HT1080 (cell line): ENCODE data around the gene POLR2J2. TPM values are rescaled to one million over a fixed set of nuclear protein-coding genes. Genes with fewer than 3 reads are reported as not detected.
"Not testable (repeated sequence)": the region's sequence is repeated elsewhere in the genome, so short reads cannot be mapped to it uniquely, and the experiment has no call there.

Experiments
- DNase-seq: peaks from one replicate; pipeline ENCODE4 v3.0.0-alpha.2; 2015; ENCODE audit warnings: low read depth
- small RNA-seq: library from RNA; depleted of rRNA; stranded (forward); fragments of <200 nt; gene quantifications from one replicate; pipeline ENCODE3, GENCODE V24; 2014
- total RNA-seq: library from RNA; depleted of rRNA; stranded (reverse); fragments of >200 nt; shearing (Covaris generic); gene quantifications from 2 replicates; pipeline ENCODE4 v1.2.3, GENCODE V29; 2014; rRNA removed

POLR2J2 gene
- total RNA-seq, 1 experiment from 2014 or later = 1.5 TPM

DNA sequence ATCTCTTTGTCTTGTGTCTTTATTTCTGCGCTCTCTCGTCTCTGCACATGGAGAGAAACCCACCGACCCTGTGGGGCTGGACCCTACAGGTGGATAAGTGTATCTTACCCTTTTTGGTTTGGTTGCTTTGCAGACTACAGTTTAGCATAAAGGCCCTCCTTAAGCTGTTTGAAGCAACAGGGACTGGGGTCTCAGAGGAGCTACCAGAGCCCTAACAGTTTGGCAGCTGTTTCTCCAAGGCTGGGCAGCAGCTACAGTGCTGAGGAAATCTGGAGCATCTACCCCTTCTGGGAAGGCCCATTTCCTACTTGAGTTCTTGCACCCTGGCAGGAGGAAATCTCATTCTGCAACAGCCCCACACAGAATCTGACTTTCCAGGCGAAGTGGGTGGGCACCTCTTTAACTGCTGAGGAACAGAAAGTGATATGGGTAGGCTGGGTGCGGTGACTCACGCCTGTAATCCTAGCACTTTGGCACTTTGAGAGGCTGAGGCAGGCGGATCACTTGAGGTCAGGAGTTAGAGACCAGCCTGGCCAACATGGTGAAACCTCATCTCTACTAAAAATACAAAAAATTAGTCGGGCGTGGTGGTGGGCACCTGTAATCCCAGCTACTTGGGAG, 2.1 kb upstream of the POLR2J2 start:
- not testable (repeated sequence) for DNase-seq

DNA sequence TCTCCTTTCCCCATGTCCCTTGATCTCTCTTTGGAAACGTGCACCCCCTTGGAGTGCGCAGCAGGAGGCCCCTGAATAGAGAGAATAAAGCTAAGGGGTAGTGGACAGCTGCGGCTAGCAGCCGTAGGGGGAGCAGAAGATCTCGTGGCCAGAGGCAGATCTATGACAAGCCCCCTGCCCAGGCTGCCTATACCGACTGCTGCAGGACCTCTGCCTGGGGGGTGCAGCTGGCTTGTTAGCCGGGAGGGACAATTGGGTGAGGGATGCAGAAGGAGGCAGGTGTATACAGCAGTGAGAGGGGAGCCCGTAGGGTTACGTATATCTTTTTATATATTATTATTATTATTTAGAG, 469 bp upstream of the POLR2J2 start:
- DNase-seq = not testable (repeated sequence)

DNA sequence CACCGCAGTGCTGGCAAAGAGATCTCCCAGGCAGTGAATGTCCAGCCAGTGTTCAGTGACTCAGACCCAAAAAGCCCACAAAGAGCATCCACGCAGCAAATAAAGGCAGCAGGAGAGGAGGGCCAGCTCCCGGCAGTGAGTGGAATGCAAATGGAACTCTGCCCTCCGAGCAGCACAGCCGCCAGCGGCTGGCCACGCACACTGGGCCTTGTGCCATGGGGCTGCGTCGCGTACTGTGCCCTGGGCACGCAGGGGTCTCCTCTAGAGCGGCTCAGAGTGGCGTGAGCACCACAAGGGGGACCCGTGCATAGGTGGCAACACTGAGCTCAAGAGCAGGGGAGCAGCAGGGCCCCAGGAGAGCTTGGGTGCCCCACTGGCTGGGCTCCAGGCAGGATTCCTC, 3.9 kb downstream of the POLR2J2 start:
- DNase-seq = not testable (repeated sequence)

DNA sequence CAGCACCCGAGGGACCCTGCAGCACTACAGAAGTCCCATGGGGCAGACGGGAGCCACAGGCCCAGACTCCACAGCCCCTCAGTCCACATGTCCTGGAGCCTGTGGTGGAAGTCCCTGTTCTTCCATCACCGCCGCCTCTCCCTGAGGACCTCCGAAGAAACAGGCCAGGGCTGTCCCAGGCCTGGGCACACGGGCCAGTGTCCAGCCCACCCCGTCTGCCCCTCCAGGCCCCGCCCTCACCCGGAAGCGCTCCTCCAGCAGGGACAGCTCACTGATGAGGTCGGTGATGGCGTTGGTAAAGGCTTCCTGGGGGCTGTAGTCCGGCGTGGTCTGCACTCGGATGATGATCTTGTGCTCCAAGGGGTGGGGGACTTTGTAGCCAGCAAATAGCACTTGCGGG, 4.6 kb downstream of the POLR2J2 start:
- DNase-seq = not testable (repeated sequence)

DNA sequence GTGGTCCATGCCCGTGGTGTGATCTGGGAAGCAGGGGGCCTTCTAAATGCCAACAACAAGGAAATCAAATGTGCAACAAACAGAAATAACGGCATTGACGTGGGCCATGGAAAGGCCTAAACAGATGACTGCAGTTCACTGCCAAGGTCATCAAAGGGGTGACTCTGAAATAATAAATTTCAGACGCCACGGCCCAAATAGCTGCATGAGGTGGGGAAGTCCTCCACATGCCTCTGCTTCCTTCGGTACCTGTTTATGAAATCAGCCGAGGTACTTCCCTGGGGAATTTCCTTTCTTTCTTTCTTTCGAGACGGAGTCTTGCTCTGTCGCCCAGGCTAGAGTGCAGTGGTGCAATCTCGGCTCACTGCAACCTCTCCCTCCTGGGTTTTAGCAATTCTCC, 6.7 kb downstream of the POLR2J2 start:
- not testable (repeated sequence) for DNase-seq

DNA sequence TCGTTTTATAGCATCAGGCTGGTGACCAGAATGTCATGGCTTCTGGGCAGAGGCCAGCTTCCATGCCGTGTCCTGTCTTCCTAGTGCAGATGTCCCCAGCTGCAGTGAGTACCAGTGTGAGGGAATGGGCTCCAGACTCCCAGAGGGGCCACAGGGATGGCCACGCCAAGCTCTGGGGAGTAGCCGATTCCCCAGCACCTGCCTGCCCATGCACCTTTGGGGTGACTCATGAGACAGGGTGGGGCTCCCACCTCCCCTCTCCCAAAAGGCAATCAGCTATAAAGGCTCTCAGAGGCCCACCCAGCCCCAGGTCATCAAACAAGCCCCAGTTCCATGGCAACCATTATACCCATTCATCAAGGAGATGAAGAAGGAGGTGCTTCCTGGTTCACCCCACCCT, 21.5 kb downstream of the POLR2J2 start, which contains the start of gene SPDYE2B:
Gene SPDYE2B, plus strand, starts transcription at position 396 of the 400 bp plus-strand sequence. CDS start 2,030 bp downstream, outside the sequence.
- DNase-seq = not testable (repeated sequence)

DNA sequence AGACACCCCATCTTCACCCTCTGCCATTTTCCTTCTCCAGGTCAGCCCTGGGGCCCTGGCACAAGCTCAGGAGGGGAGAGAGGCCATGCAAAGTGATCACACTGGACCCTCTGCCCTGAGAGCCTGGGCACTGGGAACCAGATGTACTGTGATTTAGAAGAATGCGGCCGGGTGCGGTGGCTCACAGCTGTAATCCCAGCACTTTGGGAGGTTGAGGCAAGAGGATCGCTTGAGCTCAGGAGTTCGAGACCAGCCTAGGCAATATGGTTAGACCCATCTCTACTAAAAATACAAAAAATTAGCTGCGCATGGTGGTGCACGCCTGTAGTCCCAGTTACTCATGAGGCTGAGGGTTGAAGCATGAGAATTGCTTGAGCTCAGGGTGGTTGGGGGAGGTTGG, 23.6 kb downstream of the POLR2J2 start:
- DNase-seq = not testable (repeated sequence)

DNA sequence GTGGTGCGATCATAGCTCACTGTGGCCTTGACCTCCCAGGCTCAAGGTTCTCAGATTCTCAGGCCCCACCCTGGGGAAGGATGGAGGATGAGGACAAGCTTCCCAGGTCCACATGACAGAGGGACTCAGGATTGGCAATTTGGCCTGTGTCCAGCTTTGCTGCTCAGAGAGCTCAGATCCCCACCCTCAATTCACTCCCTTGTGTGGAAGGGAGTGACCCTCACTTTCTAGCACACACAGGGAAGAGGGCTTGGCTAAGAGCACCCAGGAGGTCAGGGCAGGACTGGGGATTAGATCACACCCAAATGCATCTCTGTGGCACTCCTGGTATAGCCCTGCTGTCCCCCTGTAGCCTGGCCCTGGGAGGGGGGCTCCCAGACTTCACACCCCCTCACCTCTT, 28.1 kb downstream of the POLR2J2 start:
- not testable (repeated sequence) for DNase-seq

DNA sequence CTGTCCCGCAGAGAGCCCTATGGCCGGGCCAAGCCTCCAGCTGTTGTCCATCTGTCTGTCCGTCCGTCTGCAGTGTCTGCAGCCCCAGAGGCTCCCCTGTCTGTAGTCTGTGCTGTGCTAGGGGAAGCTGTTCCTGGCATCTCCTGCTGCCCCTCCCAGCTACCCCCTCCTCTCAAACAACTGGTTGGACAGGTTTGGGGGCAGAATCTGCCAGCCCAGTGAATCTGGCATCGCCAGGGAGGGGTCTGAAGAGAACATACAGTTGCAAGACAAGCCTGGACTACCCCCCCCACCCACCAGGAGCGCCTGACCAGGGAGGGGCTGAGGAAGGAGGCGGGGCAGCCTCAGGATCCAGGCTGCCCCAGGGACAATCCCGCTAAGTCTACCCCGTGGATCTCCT, 28.8 kb downstream of the POLR2J2 start, which contains the start of gene UPK3BL1:
Gene UPK3BL1, minus strand, starts transcription at position 101 of the 400 bp plus-strand sequence. Its CDS starts 50 bp downstream, at position 51.
- not testable (repeated sequence) for DNase-seq

DNA sequence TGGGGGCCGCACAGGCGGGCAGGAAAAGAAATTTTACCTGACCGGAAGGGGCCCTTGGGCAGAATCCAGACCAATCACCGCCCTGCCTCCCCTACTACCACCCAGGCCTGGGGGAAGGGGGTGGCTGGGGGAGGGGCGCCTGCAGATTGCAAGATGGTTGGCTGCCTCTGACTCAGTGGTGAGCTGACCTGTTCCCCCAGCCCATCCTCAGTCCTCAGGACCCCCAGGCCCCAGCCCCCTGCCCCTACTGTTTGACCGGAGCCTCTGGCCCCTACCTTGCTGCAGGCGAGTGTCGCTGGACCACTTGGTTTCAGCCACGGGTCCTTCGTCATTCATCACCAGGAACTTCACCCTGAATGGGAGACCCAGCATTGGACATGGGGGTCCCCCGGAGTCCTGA, 32.6 kb downstream of the POLR2J2 start:
- DNase-seq = not testable (repeated sequence)

DNA sequence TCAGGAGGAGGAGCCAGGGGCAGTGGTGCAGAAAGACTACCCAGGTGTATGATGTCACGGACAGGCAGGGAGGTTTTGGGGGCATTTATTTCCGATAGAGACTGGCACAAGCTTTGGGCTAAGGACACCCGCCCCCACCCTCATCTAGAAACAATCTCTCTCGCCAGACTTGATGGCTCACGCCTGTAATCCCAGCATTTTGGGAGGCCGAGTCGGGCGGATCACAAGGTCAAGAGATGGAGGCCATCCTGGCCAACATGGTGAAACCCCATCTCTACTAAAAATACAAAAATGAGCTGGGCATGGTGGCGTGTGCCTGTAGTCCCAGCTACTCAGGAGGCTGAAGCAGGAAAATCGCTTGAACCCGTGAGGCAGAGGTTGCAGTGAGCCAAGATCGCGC, 34.5 kb downstream of the POLR2J2 start:
- DNase-seq = not testable (repeated sequence)

DNA sequence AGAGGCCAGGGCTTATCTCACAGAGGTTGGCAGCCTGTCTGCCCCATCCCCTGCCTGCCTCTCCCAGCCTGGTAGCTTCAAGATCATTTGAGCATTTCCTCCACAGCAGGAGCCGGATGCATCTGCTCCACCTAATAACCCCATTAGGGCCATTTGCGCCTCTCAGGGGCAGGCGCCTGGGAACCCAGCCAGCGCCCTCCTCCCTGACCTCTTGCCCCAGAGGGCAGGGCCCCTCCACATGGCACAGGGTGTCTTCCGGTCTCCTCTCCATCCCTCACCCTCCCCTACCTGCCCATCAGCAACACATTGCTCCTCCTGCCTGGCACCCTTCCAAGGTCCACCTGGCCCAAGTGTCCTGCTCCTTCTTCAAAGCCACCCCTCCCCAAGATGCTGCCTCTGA, 36.1 kb downstream of the POLR2J2 start:
- not testable (repeated sequence) for DNase-seq

DNA sequence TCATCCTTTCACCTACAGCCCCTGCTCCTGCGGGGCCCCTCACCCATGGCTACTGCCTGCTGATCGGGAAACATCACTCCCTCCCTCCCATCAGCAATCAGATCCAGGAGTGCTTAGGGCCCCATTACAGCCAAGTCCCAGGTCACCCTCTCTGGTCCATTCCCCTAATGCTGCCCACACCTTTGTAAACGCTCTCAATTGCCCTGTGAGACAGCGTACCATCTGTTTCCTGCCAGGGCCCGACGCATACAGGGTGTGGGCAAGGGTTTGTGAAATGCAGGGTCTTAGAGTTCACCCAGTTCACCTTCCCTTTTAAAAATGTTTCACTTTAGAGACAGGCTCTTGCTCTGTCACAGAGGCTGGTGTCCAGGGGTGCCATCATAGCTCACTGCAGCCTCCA, 37.2 kb downstream of the POLR2J2 start:
- DNase-seq = not testable (repeated sequence)

DNA sequence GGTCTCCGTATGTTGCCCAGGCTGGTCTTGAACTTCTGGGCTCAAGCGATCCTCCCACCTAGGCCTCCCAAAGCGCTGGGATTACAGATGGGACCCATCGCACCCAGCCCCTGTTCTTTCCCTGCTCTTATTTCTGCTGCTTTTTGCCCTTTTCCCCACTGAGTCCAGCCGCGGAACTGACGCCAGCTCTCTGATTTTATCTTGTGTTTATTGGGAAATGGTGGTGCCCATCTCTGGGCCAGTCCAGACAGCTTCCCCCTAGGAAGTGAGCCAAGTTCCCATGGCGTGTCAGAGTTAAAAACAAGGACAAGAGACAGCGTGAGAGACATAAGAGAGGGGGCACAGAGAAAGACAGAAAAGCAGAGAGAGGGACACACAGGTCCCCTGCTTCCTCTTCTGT, 40.8 kb downstream of the POLR2J2 start:
- DNase-seq = not testable (repeated sequence)

DNA sequence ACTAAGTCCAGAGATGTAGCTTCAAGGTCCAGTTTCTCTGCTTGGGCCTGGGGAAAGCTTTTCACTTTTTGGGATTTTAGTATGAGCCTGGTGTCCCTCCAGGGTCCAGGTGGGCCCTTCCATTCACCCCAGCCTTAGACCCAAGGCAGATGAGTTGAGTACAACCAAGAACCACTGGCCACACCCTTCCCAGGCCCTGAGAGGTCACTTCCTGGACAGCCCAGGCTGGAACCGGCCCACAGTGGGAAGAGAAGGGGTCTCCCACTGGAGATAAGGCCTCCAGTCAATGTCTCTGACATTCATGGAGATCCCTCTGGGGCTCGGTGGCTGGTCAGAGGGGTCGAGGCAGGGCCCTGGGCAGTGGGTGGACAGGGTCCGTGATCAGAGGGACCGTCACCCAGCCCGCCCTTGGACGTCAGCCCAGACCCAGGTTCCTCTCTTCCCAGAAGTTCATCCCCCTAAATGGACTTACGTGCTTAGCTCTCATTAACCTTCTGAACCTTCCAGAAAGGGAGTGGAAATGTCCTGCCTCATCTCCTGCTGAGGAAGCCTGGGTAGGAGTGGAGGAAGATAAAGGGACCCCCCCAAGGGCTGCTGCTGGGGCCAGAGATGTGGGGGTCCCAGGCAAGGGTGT, 44.1 kb downstream of the POLR2J2 start:
- not testable (repeated sequence) for DNase-seq

DNA sequence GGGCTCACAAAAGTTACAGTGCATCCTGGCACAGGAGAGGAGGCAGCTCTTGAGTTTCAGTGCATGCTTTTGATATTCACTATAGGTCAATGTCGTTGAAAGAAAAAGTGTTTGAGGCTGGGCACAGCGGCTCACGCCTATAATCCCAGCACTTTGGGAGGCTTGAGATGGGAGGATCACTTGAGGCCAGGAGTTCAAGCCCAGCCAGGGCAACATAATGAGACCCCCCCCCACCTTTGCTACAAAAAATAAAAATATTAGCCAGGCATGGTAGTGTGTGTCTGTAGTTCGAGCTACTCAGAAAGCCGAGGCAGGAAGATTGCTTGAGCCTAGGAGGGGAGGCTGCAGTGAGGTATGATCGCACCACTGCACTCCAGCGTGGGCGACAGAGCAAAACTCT, 53.3 kb downstream of the POLR2J2 start:
- not testable (repeated sequence) for DNase-seq

DNA sequence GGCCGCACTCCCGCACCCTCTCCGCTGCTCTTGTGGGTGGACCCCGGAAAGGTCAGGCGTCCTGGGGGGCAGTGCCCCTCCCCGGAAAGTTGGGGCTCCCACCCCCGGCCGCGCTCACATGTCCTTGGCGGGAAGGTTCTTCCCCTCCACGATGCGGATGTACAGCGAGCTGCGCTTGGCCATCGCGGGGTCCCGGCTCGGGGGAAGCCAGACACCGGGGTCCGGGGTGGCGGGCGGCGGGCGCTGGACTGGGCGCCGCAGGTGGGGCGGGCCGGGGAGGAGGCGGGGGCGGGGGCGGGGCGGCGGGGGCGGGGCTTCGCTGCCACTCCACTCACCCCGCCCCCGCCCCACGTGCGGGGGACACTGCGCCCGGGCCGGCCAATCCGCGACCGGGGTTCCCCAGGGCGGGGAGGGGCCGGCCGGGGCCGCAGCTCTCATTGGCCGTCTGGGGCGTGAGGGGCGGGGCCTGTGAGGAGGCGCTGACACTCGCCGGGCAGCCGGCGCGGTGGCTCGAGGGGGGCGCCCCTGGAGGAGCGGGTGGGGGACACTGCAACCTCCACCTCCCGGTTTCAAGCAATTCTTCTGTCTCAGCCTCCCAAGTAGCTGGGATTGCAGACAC, 54.8 kb downstream of the POLR2J2 start, which contains the start of gene RASA4:
Gene RASA4, minus strand, starts transcription at position 250 of the 619 bp plus-strand sequence. Its CDS starts 67 bp downstream, at position 183.
- not testable (repeated sequence) for DNase-seq

Small RNA genes within 50 kb of the gene (small RNA-seq; reads per million reads assigned to genes)
- not detected for gene AC105052.3
- not detected for gene UPK3BL1

Other genes with a start within 250 kb of the POLR2J2 start
- gene ORAI2, start 238.1 kb downstream of the POLR2J2 start, total RNA-seq = 41.0 and 60.3 TPM in 2 replicates
- 27.3 and 28.2 TPM in 2 replicates for gene ALKBH4, start 206.8 kb downstream of the POLR2J2 start, total RNA-seq
- 49.3 and 55.6 TPM in 2 replicates for gene LRWD1, start 206.7 kb downstream of the POLR2J2 start, total RNA-seq
- gene POLR2J, start 192.7 kb downstream of the POLR2J2 start, total RNA-seq = 81.7 and 93.9 TPM in 2 replicates
- gene RASA4B, start 153.9 kb downstream of the POLR2J2 start, total RNA-seq = 0.67 and 1.2 TPM in 2 replicates
- 4.7 and 6.4 TPM in 2 replicates for gene UPK3BL2, start 128.0 kb downstream of the POLR2J2 start, total RNA-seq
- not detected in 2 replicates for gene SPDYE2, start 120.4 kb downstream of the POLR2J2 start, total RNA-seq
- gene POLR2J3, start 99.1 kb downstream of the POLR2J2 start, total RNA-seq = 20.6 and 32.1 TPM in 2 replicates
- 1.3 and 2.8 TPM in 2 replicates for gene RASA4, start 54.9 kb downstream of the POLR2J2 start, total RNA-seq
- 44.0 and 55.2 TPM in 2 replicates for gene UPK3BL1, start 28.9 kb downstream of the POLR2J2 start, total RNA-seq
- gene SPDYE2B, start 21.3 kb downstream of the POLR2J2 start, total RNA-seq = not detected in 2 replicates
- 6.9 and 8.2 TPM in 2 replicates for gene FAM185A, start 77.3 kb upstream of the POLR2J2 start, total RNA-seq
- gene LRRC17, start 241.3 kb upstream of the POLR2J2 start, total RNA-seq = 17.0 and 20.8 TPM in 2 replicates